K562 (cell line): ENCODE results near the gene CNPY4. TPM values are rescaled to one million over a fixed set of nuclear protein-coding genes. Genes with fewer than 3 reads are reported as not detected.

Experiments
- ATAC-seq: fragments of 200-7000 bp; cut with Tn5 transposase; 3 replicates; pipeline ENCODE4 v1.9.1; 2020; ENCODE audit warnings: moderate library complexity
- BruUV-seq: library from RNA; stranded (reverse); fragments of 400-500 nt; replicated peaks from 2 replicates; lab custom pipeline; 2021; lab: Mats Ljungman, UMichigan
- CTCF ChIA-PET: fragments of 300-600 bp; formaldehyde crosslinking; extraction: SDS; loops from one replicate; lab custom pipeline; 2021; ENCODE audit warnings: low intra/inter-chr PET ratio; lab: Yijun Ruan, JAX
- POLR2A ChIA-PET: fragments of 300-600, 350-650 bp; sonication (Branson Sonifier 250); formaldehyde crosslinking; extraction: SDS; loops from one replicate; lab custom pipeline; 2021; ENCODE audit warnings: antibody characterized with exemption, inconsistent platforms; lab: Yijun Ruan, JAX
- DNase-seq, 4 experiments: peaks; one replicate each; pipeline versions ENCODE4 v3.0.0 to v3.0.0-alpha.2; 2011 to 2018; ENCODE audit warnings: low spot score in 3 of 4, mixed read lengths in 3 of 4; ENCODE audit errors: extremely low read depth in 1 of 4
- FAIRE-seq: peaks from 2 replicates; lab custom pipeline; 2011; peaks lifted over from hg19 to GRCh38; lab: Jason Lieb, UNC
- H2AFZ ChIP-seq: 2 replicates; pipeline ENCODE4 v1.6.0; 2011; ENCODE audit warnings: low read depth, low read length, control low read depth, inconsistent platforms
- H3K27ac ChIP-seq: fragments of 200-600 bp; 3 replicates; pipeline ENCODE4 v1.8.0; 2011; ENCODE audit warnings: low read depth, mild to moderate bottlenecking, control low read depth, inconsistent platforms, low read length, moderate library complexity, mixed read lengths; ENCODE audit errors: extremely low read depth
- H3K27me3 ChIP-seq, 2 experiments: fragments of 300-600 bp in 1 of 2; 2 replicates in 1 of 2; 3 replicates in 1 of 2; pipeline versions ENCODE4 v1.6.0 to v1.8.0; 2011; ENCODE audit warnings: inconsistent platforms in 2 of 2, low read length in 2 of 2, mild to moderate bottlenecking in 1 of 2, mixed read lengths in 1 of 2, moderate library complexity in 1 of 2; ENCODE audit not compliant: control insufficient read depth in 2 of 2, insufficient read depth in 2 of 2
- H3K36me3 ChIP-seq: fragments of 300-600 bp; 3 replicates; pipeline ENCODE4 v1.8.0; 2011; ENCODE audit warnings: mild to moderate bottlenecking, low read length, inconsistent platforms; ENCODE audit not compliant: control insufficient read depth, insufficient read depth
- H3K4me1 ChIP-seq, 2 experiments: fragments of 200-600 bp in 1 of 2; replicated peaks in 1 of 2; 2 replicates in 1 of 2; 3 replicates in 1 of 2; pipeline versions ENCODE4 v1.5.1 to v1.8.0; 2011; ENCODE audit warnings: inconsistent platforms in 2 of 2, low read length in 2 of 2, mild to moderate bottlenecking in 1 of 2, mixed read lengths in 1 of 2, moderate library complexity in 1 of 2; ENCODE audit not compliant: control insufficient read depth in 2 of 2, insufficient read depth in 2 of 2
- H3K4me2 ChIP-seq: 2 replicates; pipeline ENCODE4 v1.6.1; 2011; ENCODE audit warnings: low read length, control low read depth, inconsistent platforms, mixed read lengths; ENCODE audit not compliant: insufficient read depth
- H3K4me3 ChIP-seq: fragments of 200-600 bp; sonication (generic), shearing (Covaris generic); 2 replicates; pipeline ENCODE4 v1.5.1; 2016; ENCODE audit warnings: control low read depth, inconsistent platforms
- H3K79me2 ChIP-seq: fragments of 200-600 bp; 3 replicates; pipeline ENCODE4 v1.8.0; 2011; ENCODE audit warnings: low read length, inconsistent platforms; ENCODE audit not compliant: control insufficient read depth, insufficient read depth
- H3K9ac ChIP-seq, 2 experiments: 2 replicates each; pipeline versions ENCODE4 v1.6.0 to v1.6.1; 2011; ENCODE audit warnings: low read depth in 2 of 2, low read length in 2 of 2, control low read depth in 1 of 2, inconsistent platforms in 1 of 2, mild to moderate bottlenecking in 1 of 2, mixed read lengths in 1 of 2; ENCODE audit not compliant: insufficient read depth in 1 of 2
- H3K9me1 ChIP-seq: one replicate; pipeline ENCODE4 v1.6.0; 2011; ENCODE audit warnings: inconsistent platforms, mild to moderate bottlenecking, low read length, moderate library complexity; ENCODE audit not compliant: control insufficient read depth, insufficient read depth
- H3K9me3 ChIP-seq: replicated peaks from 2 replicates; pipeline ENCODE4 v1.5.1; 2011; ENCODE audit warnings: low read depth, low read length, inconsistent platforms; ENCODE audit not compliant: control insufficient read depth, insufficient read depth
- H4K20me1 ChIP-seq: replicated peaks from 2 replicates; pipeline ENCODE4 v1.6.1; 2011; ENCODE audit warnings: low read length, inconsistent platforms, mixed read lengths; ENCODE audit not compliant: control insufficient read depth, insufficient read depth
- CBFB ChIP-seq: sonication (generic); formaldehyde crosslinking; IDR thresholded peaks from 2 replicates; pipeline ENCODE4 v1.4.0; 2020; ENCODE audit warnings: mild to moderate bottlenecking, missing genetic modification reagents
- MAZ ChIP-seq, 2 experiments: fragments of 450-650 bp in 1 of 2; sonication (generic) in 1 of 2; formaldehyde crosslinking; IDR thresholded peaks in 1 of 2; conservative IDR thresholded peaks in 1 of 2; 2 replicates each; pipeline versions ENCODE4 v1.4.0 to v1.5.0; 2020; ENCODE audit warnings: mild to moderate bottlenecking in 1 of 2, missing genetic modification reagents in 1 of 2
- NFE2 ChIP-seq: IDR thresholded peaks from 2 replicates; pipeline ENCODE4 v1.6.1; 2014; ENCODE audit warnings: antibody characterized with exemption, low read depth
- NFIC ChIP-seq: fragments of 450-650 bp; IDR thresholded peaks from 2 replicates; pipeline ENCODE4 v1.6.1; 2017; ENCODE audit warnings: mild to moderate bottlenecking, inconsistent platforms
- NFYB ChIP-seq: IDR thresholded peaks from 2 replicates; pipeline ENCODE4 v1.6.1; 2011; ENCODE audit warnings: mild to moderate bottlenecking, moderate library complexity; ENCODE audit not compliant: insufficient read length; ENCODE audit errors: extremely low read depth
- PML ChIP-seq: IDR thresholded peaks from 2 replicates; pipeline ENCODE4 v1.6.1; 2012; ENCODE audit warnings: low read length, inconsistent platforms
- POLR2A ChIP-seq: fragments of 450-650 bp; conservative IDR thresholded peaks from 2 replicates; pipeline ENCODE4 v1.6.1; 2016
- POLR2AphosphoS5 ChIP-seq: IDR thresholded peaks from 2 replicates; pipeline ENCODE4 v1.6.1; 2011; ENCODE audit warnings: mild to moderate bottlenecking, low read depth, low read length, moderate library complexity; ENCODE audit not compliant: control insufficient read depth, insufficient read depth
- SUPT5H ChIP-seq: fragments of 450-650 bp; IDR thresholded peaks from 2 replicates; pipeline ENCODE4 v1.6.1; 2016
- XRCC5 ChIP-seq: fragments of 200-400 bp; formaldehyde crosslinking; IDR thresholded peaks from 2 replicates; pipeline ENCODE4 v1.6.1; 2017; ENCODE audit warnings: low read depth, mild to moderate bottlenecking, low read length
- ZNF146 ChIP-seq: IDR thresholded peaks from one replicate; pipeline ENCODE4 v1.6.1; 2018; ENCODE audit warnings: missing compliant biosample characterization; ENCODE audit not compliant: unreplicated experiment
- ZNF780A ChIP-seq: fragments of 250-450 bp; sonication (Bioruptor Pico); IDR thresholded peaks from 2 replicates; pipeline ENCODE4 v1.5.0; 2021; ENCODE audit warnings: mild to moderate bottlenecking
- WGBS: fragments of 100-300 bp; shearing (Covaris generic); methylation state at CpG from one replicate; pipeline ENCODE4 v1.1.6; 2016; ENCODE audit warnings: low coverage, mixed read lengths; ENCODE audit not compliant: insufficient coverage; ENCODE audit errors: missing lambda C conversion rate; 5-methylcytosine and 5-hydroxymethylcytosine counted together
- in situ Hi-C: fragments of 300-500 bp; cut with MboI; formaldehyde crosslinking; loops from 4 replicates; pipeline ENCODE4 v1.15.0; 2018; ENCODE audit warnings: inconsistent platforms, mixed read lengths
- intact Hi-C: fragments of 100-400 bp; cut with micrococcal nuclease; formaldehyde crosslinking; loops from 2 replicates; pipeline ENCODE4 v1.14.2; 2022
- polyA plus RNA-seq, 8 experiments: library from polyadenylated mRNA; depleted of rRNA in 4 of 8; stranded (reverse) in 5 of 8; unstranded in 3 of 8; fragments of >200 nt; fragmentation: Nextera tagmentation in 2 of 8; fragmentation: Illumina TruSeq in 1 of 8; extraction: Ambion mirVana in 2 of 8; extraction: Trizol in 1 of 8; gene quantifications; 2 replicates each; pipeline versions ENCODE4 v1.2.1 to v1.2.3, GENCODE V29; 2011 to 2014; ENCODE audit warnings: inconsistent platforms in 1 of 8, missing spikeins in 1 of 8
- total RNA-seq, 7 experiments: library from RNA; depleted of rRNA in 6 of 7; stranded (reverse); fragments of >200 nt in 6 of 7; fragmentation: Illumina TruSeq in 2 of 7; extraction: Trizol in 2 of 7; gene quantifications; 2 replicates each; pipeline versions ENCODE4 v1.2.1 to v1.2.3, GENCODE V29; 2011 to 2021; ENCODE audit warnings: low replicate concordance in 1 of 7
- TF ChIP-seq, protein P1 (sequence below): fragments of 250-450 bp; sonication (Bioruptor Pico); IDR thresholded peaks from 2 replicates; pipeline ENCODE4 v1.4.0; 2020

Gene CNPY4
- total and polyA plus RNA-seq, 9 of the 15 experiments (the other 6 are each of a cell fraction or from before 2014, with no cell fraction given), result 1.9 to 11.2 (median 7.0) TPM

DNA sequence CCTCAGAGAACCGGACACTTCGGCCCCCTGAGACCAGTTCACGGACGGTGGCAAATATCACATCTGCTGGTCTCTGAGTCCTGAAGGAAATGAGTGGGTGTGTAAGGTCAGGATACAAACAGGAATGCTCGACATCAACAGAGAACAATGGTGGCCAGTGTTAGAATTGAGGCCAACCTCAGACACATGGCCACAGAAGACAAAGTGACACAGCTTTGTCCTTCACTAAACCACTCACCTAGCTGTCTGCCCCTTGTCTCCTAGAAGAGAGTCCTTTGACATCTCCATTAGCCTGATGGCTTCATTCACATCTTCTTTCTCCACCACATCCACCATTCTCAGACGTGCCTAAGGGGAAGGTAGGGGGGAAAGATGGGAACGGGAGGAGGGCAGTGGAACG lies 26.4 kb upstream of the CNPY4 start:
- no peak for TF ChIP-seq ZNF146 (CRISPR knock-in tag)
- peak; percentile 37 for TF ChIP-seq POLR2A
- TF ChIP-seq NFIC, result 0 out of 2 replicates have a peak, but pooled peaks have one; percentile 7
- no peak for TF ChIP-seq XRCC5
- TF ChIP-seq POLR2AphosphoS5, result peak; percentile 69; the same call in 1 of the 2 replicates
- 0 out of 2 replicates have a peak, but pooled peaks have one; percentile 16 for TF ChIP-seq PML
- TF ChIP-seq ZNF780A, result no peak
- no peak for TF ChIP-seq NFYB
- TF ChIP-seq CBFB (CRISPR knock-in tag), result no peak
- TF ChIP-seq, protein P1, sequence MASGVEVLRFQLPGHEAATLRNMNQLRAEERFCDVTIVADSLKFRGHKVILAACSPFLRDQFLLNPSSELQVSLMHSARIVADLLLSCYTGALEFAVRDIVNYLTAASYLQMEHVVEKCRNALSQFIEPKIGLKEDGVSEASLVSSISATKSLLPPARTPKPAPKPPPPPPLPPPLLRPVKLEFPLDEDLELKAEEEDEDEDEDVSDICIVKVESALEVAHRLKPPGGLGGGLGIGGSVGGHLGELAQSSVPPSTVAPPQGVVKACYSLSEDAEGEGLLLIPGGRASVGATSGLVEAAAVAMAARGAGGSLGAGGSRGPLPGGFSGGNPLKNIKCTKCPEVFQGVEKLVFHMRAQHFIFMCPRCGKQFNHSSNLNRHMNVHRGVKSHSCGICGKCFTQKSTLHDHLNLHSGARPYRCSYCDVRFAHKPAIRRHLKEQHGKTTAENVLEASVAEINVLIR (CRISPR knock-in tag), result no peak
- TF ChIP-seq NFE2, result no peak
- TF ChIP-seq MAZ (CRISPR knock-in tag; conservative IDR thresholded peaks at IDR 0.05 in 1 of 2, IDR thresholded peaks at IDR 0.05 in 1 of 2), result no peak
- 0 out of 2 replicates have a peak, but pooled peaks have one; percentile 14 for TF ChIP-seq SUPT5H
- H3K9me3 ChIP-seq, result no peaks in the 10 kb centered on the region
- peaks cover 36% of the 10 kb centered on the region for H4K20me1 ChIP-seq
- peaks cover 83% of the 10 kb centered on the region for H3K36me3 ChIP-seq
- H3K4me2 ChIP-seq, result no peak overlapping the region
- peak overlapping the region in 1 of 2 experiments; percentile 61; a peak in 2 of 4 replicates for H3K9ac ChIP-seq
- no peak overlapping the region for H2AFZ ChIP-seq
- DNase-seq (no peak), ATAC-seq (peak; percentile 0; the same call in 1 of the 3 replicates), FAIRE-seq (no peak)
- CTCF ChIA-PET, result no interaction called here
- in situ Hi-C loops, result no loop called here
- no peak overlapping the region for H3K4me3 ChIP-seq
- H3K27ac ChIP-seq, result no peak overlapping the region; the same call in 2 of the 3 replicates
- 82% methylated on average over 8 of the region's 8 CpGs for WGBS
- no peaks in the 10 kb centered on the region for H3K27me3 ChIP-seq
- intact Hi-C loops, result no loop called here
- H3K4me1 ChIP-seq, result peaks cover 14 to 26% of the 10 kb centered on the region in 2 experiments
- POLR2A ChIA-PET, result interaction anchor here (0.8 to 7.9 kb wide), 5 partner anchors 8 to 533 kb away, joined by 4 to 115 read pairs (median 10); partner anchors contain the start of genes AP4M1 and MCM7
- BruUV-seq, result TSS peak; percentile 52
- H3K9me1 ChIP-seq, result no peaks in the 10 kb centered on the region
- peaks cover 38% of the 10 kb centered on the region for H3K79me2 ChIP-seq
